Breast epithelium (tissue), 3 donors: Measurements from ENCODE around the gene IQCN.

Experiments used
- POLR2AphosphoS5 ChIP-seq, 3 donors: sonication (generic); formaldehyde crosslinking; IDR thresholded peaks; one replicate each; pipeline ENCODE4 v1.6.1; 2017; ENCODE audit warnings: antibody characterized with exemption in 3 of 3
- TF ChIP-seq, protein P1 (sequence below), 3 donors: fragments of 450-650 bp; IDR thresholded peaks; one replicate each; pipeline ENCODE4 v1.5.1; 2016 to 2017; ENCODE audit warnings: antibody characterized with exemption in 3 of 3, mild to moderate bottlenecking in 3 of 3, moderate library complexity in 3 of 3

DNA sequence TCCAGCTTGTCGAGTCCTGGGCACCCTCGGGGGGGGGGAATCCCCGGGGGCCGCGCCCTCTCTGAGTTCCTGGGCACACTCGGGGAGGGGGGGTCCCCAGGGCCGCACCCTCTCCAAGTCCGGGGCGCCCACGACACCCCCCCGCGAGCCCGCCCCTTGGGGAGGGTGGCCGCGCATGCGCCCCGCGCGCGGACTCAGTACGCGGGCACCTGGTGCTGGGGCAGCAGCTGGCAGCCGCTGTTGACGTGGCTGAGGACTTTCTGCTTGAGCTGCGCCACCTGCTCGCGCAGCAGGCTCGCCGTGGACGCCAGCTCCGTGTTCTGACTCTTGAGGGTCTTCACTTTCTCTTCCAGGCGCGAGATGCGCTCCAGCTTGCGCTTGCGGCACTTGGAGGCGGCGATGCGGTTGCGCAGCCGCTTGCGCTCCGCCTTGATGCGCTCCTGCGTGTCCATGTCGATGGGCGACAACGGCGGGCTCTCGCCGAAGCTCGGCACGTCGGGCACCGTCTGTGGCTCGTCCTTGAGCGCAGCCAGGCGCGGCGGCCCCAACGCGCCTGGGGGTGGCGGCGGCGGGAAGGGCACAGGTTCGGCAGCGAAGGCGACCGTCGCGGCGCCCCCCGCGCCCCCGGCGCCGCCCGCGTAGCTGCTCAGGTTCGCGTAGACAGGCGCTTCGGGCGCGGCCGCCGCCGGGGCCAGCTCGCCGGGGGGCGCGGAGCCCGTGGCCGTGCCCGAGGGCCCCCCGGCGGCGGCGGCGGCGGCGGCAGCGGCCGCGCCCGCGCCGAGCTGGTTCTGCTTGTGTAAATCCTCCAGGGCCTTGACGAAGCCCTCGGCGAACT, 6.2 kb upstream of the IQCN start:
- TF ChIP-seq, protein P1, sequence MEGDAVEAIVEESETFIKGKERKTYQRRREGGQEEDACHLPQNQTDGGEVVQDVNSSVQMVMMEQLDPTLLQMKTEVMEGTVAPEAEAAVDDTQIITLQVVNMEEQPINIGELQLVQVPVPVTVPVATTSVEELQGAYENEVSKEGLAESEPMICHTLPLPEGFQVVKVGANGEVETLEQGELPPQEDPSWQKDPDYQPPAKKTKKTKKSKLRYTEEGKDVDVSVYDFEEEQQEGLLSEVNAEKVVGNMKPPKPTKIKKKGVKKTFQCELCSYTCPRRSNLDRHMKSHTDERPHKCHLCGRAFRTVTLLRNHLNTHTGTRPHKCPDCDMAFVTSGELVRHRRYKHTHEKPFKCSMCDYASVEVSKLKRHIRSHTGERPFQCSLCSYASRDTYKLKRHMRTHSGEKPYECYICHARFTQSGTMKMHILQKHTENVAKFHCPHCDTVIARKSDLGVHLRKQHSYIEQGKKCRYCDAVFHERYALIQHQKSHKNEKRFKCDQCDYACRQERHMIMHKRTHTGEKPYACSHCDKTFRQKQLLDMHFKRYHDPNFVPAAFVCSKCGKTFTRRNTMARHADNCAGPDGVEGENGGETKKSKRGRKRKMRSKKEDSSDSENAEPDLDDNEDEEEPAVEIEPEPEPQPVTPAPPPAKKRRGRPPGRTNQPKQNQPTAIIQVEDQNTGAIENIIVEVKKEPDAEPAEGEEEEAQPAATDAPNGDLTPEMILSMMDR (IDR thresholded peaks at IDR 0.05): peak in 1 of 3 donors; percentile 12
- peak; percentile 98 to 99 (median 99) for TF ChIP-seq POLR2AphosphoS5 (IDR thresholded peaks at IDR 0.05)
